ENCODE results near the gene CX3CL1.

DNA sequence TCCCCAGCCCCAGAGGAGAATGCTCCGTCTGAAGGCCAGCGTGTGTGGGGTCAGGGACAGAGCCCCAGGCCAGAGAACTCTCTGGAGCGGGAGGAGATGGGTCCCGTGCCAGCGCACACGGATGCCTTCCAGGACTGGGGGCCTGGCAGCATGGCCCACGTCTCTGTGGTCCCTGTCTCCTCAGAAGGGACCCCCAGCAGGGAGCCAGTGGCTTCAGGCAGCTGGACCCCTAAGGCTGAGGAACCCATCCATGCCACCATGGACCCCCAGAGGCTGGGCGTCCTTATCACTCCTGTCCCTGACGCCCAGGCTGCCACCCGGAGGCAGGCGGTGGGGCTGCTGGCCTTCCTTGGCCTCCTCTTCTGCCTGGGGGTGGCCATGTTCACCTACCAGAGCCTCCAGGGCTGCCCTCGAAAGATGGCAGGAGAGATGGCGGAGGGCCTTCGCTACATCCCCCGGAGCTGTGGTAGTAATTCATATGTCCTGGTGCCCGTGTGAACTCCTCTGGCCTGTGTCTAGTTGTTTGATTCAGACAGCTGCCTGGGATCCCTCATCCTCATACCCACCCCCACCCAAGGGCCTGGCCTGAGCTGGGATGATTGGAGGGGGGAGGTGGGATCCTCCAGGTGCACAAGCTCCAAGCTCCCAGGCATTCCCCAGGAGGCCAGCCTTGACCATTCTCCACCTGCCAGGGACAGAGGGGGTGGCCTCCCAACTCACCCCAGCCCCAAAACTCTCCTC lies 10.4 kb downstream of the CX3CL1 start:
- TF ChIP-seq CTCF (IDR thresholded peaks at IDR 0.05): no peak
- TF ChIP-seq POLR2A (IDR thresholded peaks at IDR 0.05): no peak

All from lower leg skin (tissue), 3 donors.